ENCODE measurements around the gene FBN2.

DNA sequence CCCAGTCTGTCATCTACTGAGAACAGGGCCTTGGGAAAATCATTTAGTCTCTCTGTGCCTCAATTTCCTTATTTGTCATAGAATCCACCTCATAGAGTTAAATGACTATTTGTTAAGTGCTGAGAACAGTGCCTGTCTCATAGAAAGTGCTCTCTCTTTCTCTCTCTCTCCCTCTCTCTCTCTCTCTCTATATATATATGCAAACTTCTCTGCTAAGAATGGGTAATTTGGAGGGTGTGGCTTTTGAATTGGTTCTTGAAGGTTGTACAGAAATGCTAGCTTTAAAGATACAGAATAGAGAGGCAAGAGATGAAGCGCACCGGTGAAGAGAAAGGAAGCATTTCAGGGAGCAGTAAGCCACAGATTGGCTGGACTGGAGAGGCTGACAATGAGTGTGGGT is 197.4 kb downstream of the FBN2 start:
- TF ChIP-seq GATA2 (IDR thresholded peaks at IDR 0.05; ENCODE audit: low read depth, low read length) (no peak), GATA3 (IDR thresholded peaks at IDR 0.05; ENCODE audit: low read depth, low read length) (no peak)

Data from SH-SY5Y (cell line).